Measurements from ENCODE around the gene CLDN5.

GRCh38 chr22:19540394-19540793 is 16.2 kb upstream of the CLDN5 start:
- no peak for TF ChIP-seq CTCF (IDR thresholded peaks at IDR 0.05)
- TF ChIP-seq POLR2A (IDR thresholded peaks at IDR 0.05) = no peak
- no peak for TF ChIP-seq EP300 (IDR thresholded peaks at IDR 0.05)

All from tibial nerve (tissue), 4 donors.